ENCODE results near the gene UIMC1. TPM values are rescaled to one million over a fixed set of nuclear protein-coding genes. Genes with fewer than 3 reads are reported as not detected.
"Not testable (repeated sequence)": the region's sequence is repeated elsewhere in the genome, so short reads cannot be mapped to it uniquely, and the experiment has no call there.

Gene UIMC1
- total and polyA plus RNA-seq, 2 of the 4 experiments (the other 2 are of a cell fraction) = 19.5 to 27.6 TPM

DNA sequence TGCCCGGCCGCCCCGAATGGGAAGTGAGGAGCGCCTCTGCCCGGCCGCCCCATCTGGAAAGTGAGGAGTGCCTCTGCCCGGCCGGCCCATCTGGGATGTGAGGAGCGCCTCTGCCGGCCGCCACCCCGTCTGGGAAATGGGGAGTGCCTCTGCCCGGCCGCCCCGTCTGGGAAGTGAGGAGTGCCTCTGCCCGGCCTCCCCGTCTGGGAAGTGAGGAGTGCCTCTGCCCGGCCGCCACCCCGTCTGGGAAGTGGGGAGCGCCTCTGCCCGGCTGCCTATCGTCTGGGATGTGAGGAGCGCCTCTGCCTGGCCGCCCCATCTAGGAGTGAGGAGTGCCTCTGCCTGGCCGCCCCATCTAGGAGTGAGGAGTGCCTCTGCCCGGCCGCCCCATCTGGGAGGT, 22.4 kb downstream of the UIMC1 start:
- H2AK9ac ChIP-seq (replicated peaks; ENCODE audit: low read depth, low read length, poor library complexity); H4K5ac ChIP-seq (ENCODE audit: low read depth, low read length); H2AK5ac ChIP-seq (ENCODE audit: low read depth, low read length); intact Hi-C loops (cut with micrococcal nuclease); H3K27ac ChIP-seq (ENCODE audit: insufficient read depth, low read length); in situ Hi-C loops (cut with MboI; ENCODE audit: low sequenced_read_pairs); H3K4ac ChIP-seq (ENCODE audit: low read depth, low read length); H2BK120ac ChIP-seq (ENCODE audit: low read depth, low read length); H3K27me3 ChIP-seq (ENCODE audit: control insufficient read depth, insufficient read depth, low read length); H3K9me3 ChIP-seq (ENCODE audit: control insufficient read depth, insufficient read depth, low read length); H3K9me1 ChIP-seq (ENCODE audit: insufficient read depth, low read length); dilution Hi-C loops (cut with HindIII; ENCODE audit: low sequenced_read_pairs, unreplicated experiment); H3K23ac ChIP-seq (ENCODE audit: low read depth, low read length); H4K8ac ChIP-seq (ENCODE audit: low read depth in 2 of 2, low read length in 2 of 2); H2BK20ac ChIP-seq (ENCODE audit: low read depth, low read length); H2BK15ac ChIP-seq (ENCODE audit: low read depth, low read length); POLR2A ChIA-PET (ENCODE audit: unreplicated experiment); H3K18ac ChIP-seq (ENCODE audit: low read depth, low read length); H2BK5ac ChIP-seq (ENCODE audit: low read depth, low read length, poor library complexity, severe bottlenecking); H3K4me2 ChIP-seq (ENCODE audit: low read depth, low read length); BruUV-seq (replicated peaks); ATAC-seq (ENCODE audit: low read depth); H3K4me1 ChIP-seq (ENCODE audit: control insufficient read depth, insufficient read depth, low read length); H4K91ac ChIP-seq (ENCODE audit: insufficient read depth, low read depth, low read length); H3K4me3 ChIP-seq (ENCODE audit: insufficient read depth, low read depth, low read length); H3K9ac ChIP-seq (ENCODE audit: low read depth, low read length); DNase-seq; H3K56ac ChIP-seq (ENCODE audit: extremely low read depth, insufficient read depth, low read length); H3K14ac ChIP-seq (replicated peaks; ENCODE audit: low read depth, low read length); H2AFZ ChIP-seq (replicated peaks; ENCODE audit: low read length, poor library complexity); CTCF ChIA-PET: not testable (repeated sequence)
- H3K36me3 ChIP-seq (ENCODE audit: control insufficient read depth, insufficient read depth, low read length) = peaks cover 13% of the 10 kb centered on the region
- H3K79me1 ChIP-seq (ENCODE audit: low read depth in 1 of 2, low read length in 2 of 2) = peaks cover 12 to 54% of the 10 kb centered on the region in 2 experiments
- H4K20me1 ChIP-seq (ENCODE audit: insufficient read depth, low read length) = peaks cover 29% of the 10 kb centered on the region
- WGBS, 2 experiments (ENCODE audit: extremely low coverage in 2 of 2, insufficient read length in 1 of 2) = 94% methylated on average over 12 of the region's 28 CpGs; no CpG with 5 or more reads in 1 of the 2 experiments

DNA sequence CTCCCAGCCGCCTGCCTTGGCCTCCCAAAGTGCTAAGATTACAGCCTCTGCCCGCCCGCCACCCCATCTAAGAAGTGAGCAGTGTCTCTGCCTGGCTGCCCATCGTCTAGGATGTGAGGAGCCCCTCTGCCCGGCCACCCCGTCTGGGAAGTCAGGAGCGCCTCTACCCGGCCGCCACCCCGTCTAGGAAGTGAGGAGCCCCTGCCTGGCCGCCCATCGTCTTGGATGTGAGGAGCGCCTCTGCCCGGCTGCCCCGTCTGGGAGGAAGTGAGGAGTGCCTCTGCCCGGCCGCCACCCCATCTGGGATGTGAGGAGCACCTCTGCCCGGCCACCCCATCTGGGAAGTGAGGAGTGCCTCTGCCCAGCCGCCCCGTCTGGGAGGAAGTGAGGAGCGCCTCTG, 23.0 kb downstream of the UIMC1 start:
- WGBS, 2 experiments (ENCODE audit: extremely low coverage in 2 of 2, insufficient read length in 1 of 2) = 89% methylated on average over 8 of the region's 21 CpGs; no CpG with 5 or more reads in 1 of the 2 experiments
- H3K9me1 ChIP-seq (ENCODE audit: insufficient read depth, low read length); H2BK5ac ChIP-seq (ENCODE audit: low read depth, low read length, poor library complexity, severe bottlenecking); H3K14ac ChIP-seq (replicated peaks; ENCODE audit: low read depth, low read length); H3K4ac ChIP-seq (ENCODE audit: low read depth, low read length); H2AK5ac ChIP-seq (ENCODE audit: low read depth, low read length); CTCF ChIA-PET; H4K91ac ChIP-seq (ENCODE audit: insufficient read depth, low read depth, low read length); H3K56ac ChIP-seq (ENCODE audit: extremely low read depth, insufficient read depth, low read length); H3K27ac ChIP-seq (ENCODE audit: insufficient read depth, low read length); H3K4me1 ChIP-seq (ENCODE audit: control insufficient read depth, insufficient read depth, low read length); H3K18ac ChIP-seq (ENCODE audit: low read depth, low read length); POLR2A ChIA-PET (ENCODE audit: unreplicated experiment); H2AK9ac ChIP-seq (replicated peaks; ENCODE audit: low read depth, low read length, poor library complexity); H3K4me2 ChIP-seq (ENCODE audit: low read depth, low read length); H3K23ac ChIP-seq (ENCODE audit: low read depth, low read length); dilution Hi-C loops (cut with HindIII; ENCODE audit: low sequenced_read_pairs, unreplicated experiment); intact Hi-C loops (cut with micrococcal nuclease); DNase-seq; H2BK15ac ChIP-seq (ENCODE audit: low read depth, low read length); H3K9me3 ChIP-seq (ENCODE audit: control insufficient read depth, insufficient read depth, low read length); in situ Hi-C loops (cut with MboI; ENCODE audit: low sequenced_read_pairs); ATAC-seq (ENCODE audit: low read depth); BruUV-seq (replicated peaks); H3K27me3 ChIP-seq (ENCODE audit: control insufficient read depth, insufficient read depth, low read length); H2BK20ac ChIP-seq (ENCODE audit: low read depth, low read length); H3K4me3 ChIP-seq (ENCODE audit: insufficient read depth, low read depth, low read length); H2AFZ ChIP-seq (replicated peaks; ENCODE audit: low read length, poor library complexity); H4K8ac ChIP-seq (ENCODE audit: low read depth in 2 of 2, low read length in 2 of 2); H3K9ac ChIP-seq (ENCODE audit: low read depth, low read length); H2BK120ac ChIP-seq (ENCODE audit: low read depth, low read length); H4K5ac ChIP-seq (ENCODE audit: low read depth, low read length): not testable (repeated sequence)
- Histone ChIP-seq H3K79me1 (ENCODE audit: low read depth in 1 of 2, low read length in 2 of 2) (peaks cover 12 to 53% of the 10 kb centered on the region in 2 experiments), H3K36me3 (ENCODE audit: control insufficient read depth, insufficient read depth, low read length) (peaks cover 14% of the 10 kb centered on the region), H4K20me1 (ENCODE audit: insufficient read depth, low read length) (peaks cover 29% of the 10 kb centered on the region)

Data from IMR-90 (cell line).